ENCODE data around the gene NALF2.

DNA sequence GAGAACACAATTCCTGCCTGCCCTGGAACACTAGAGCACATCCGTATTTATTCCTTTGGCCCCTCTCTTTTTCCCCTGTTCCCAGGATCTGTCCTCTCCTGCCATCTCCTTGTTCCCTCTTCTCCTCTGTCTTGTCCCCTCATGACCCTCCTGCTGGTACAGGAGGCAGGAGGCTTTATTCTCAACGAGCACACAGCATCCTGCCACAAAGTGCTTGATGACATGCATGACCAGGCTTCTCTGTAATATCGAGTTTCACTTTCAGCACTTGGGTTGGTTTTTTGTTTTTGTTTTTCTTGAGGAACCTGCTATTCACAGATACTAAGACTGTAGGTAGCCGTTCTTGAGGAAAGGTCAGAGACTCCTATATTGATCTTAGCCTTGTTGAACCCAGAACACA is 35.3 kb downstream of the NALF2 start:
- TF ChIP-seq CTCF (IDR thresholded peaks at IDR 0.05), result no peak
- TF ChIP-seq POLR2AphosphoS5 (IDR thresholded peaks at IDR 0.05), result no peak
- no peak for TF ChIP-seq POLR2A (IDR thresholded peaks at IDR 0.05)

All from stomach (tissue), 4 donors.